GM23248 (cell line): ENCODE measurements around the gene SKIDA1.

Experiments used
- EZH2 ChIP-seq: fragments of 200-600 bp; sonication (generic); IDR thresholded peaks from 2 replicates; pipeline ENCODE4 v1.6.1; 2018; ENCODE audit warnings: antibody characterized with exemption, mild to moderate bottlenecking; ENCODE audit not compliant: insufficient read depth, poor library complexity, severe bottlenecking
- EZH2phosphoT487 ChIP-seq: fragments of 200-600 bp; sonication (generic); IDR thresholded peaks from 2 replicates; pipeline ENCODE4 v1.6.1; 2018; ENCODE audit warnings: antibody characterized with exemption, moderate library complexity, mild to moderate bottlenecking, low read depth; ENCODE audit not compliant: insufficient read depth

- TF ChIP-seq EZH2 (no peak), EZH2phosphoT487 (no peak)
Observed at GRCh38 chr10:21530641-21531040, 5.2 kb upstream of the SKIDA1 start.
